Lung (tissue), 16 donors: ENCODE measurements around the gene TMEM222. TPM values are rescaled to one million over a fixed set of nuclear protein-coding genes. Genes with fewer than 3 reads are reported as not detected.
A peak's percentile ranks its signal among the peaks of the same experiment; 100 is the strongest.

ENCODE experiments used
- ATAC-seq: fragments of 200-7000 bp; cut with Tn5 transposase; one replicate; pipeline ENCODE4 v1.9.1; 2020; ENCODE audit warnings: moderate number of reproducible peaks; ENCODE audit not compliant: insufficient read depth, low FRiP score
- DNase-seq, 3 donors: peaks; one replicate each; pipeline ENCODE4 v3.0.0-alpha.2; 2013 to 2017
- H3K27ac ChIP-seq, 2 donors: one replicate each; pipeline ENCODE4 v1.5.1; 2013; ENCODE audit warnings: mild to moderate bottlenecking in 2 of 2, moderate library complexity in 2 of 2, control low read depth in 1 of 2, inconsistent platforms in 1 of 2, low read depth in 1 of 2, low read length in 1 of 2
- H3K27me3 ChIP-seq, 3 donors: one replicate each; pipeline ENCODE4 v1.5.1; 2013; ENCODE audit warnings: low read length in 2 of 3; ENCODE audit not compliant: control insufficient read depth in 3 of 3, insufficient read depth in 3 of 3
- H3K36me3 ChIP-seq, 4 donors: one replicate each; pipeline ENCODE4 v1.5.1; 2013; ENCODE audit warnings: low read length in 4 of 4, mild to moderate bottlenecking in 1 of 4, moderate library complexity in 1 of 4; ENCODE audit not compliant: control insufficient read depth in 4 of 4, insufficient read depth in 4 of 4
- H3K4me1 ChIP-seq, 5 donors: one replicate each; pipeline ENCODE4 v1.5.1; 2013; ENCODE audit warnings: low read length in 5 of 5, mild to moderate bottlenecking in 2 of 5, moderate library complexity in 1 of 5; ENCODE audit not compliant: control insufficient read depth in 5 of 5, insufficient read depth in 5 of 5
- H3K4me3 ChIP-seq: one replicate; pipeline ENCODE4 v1.5.1; 2013; ENCODE audit warnings: mild to moderate bottlenecking, control low read depth, moderate library complexity
- H3K9ac ChIP-seq, 2 donors: one replicate each; pipeline ENCODE4 v1.5.1; 2013; ENCODE audit warnings: low read length in 2 of 2, control low read depth in 1 of 2; ENCODE audit not compliant: insufficient read depth in 1 of 2
- H3K9me3 ChIP-seq, 4 donors: one replicate each; pipeline ENCODE4 v1.5.1; 2013; ENCODE audit warnings: low read length in 3 of 4, mild to moderate bottlenecking in 1 of 4, moderate library complexity in 1 of 4; ENCODE audit not compliant: control insufficient read depth in 4 of 4, insufficient read depth in 3 of 4
- WGBS, 2 donors: extraction: QIAGEN DNeasy Blood & Tissue Kit; methylation state at CpG; one replicate each; pipeline ENCODE4 v1.1.7; 2013; 5-methylcytosine and 5-hydroxymethylcytosine counted together
- long read RNA-seq, 5 donors: transcript quantifications; one replicate each; lab custom pipeline, GENCODE V29; 2026
- polyA plus RNA-seq, 2 donors: library from polyadenylated mRNA; stranded (reverse); fragments of 200-250 nt; gene quantifications; one replicate each; pipeline ENCODE4 v1.2.1, GENCODE V29; 2013
- total RNA-seq, 2 donors: library from RNA; depleted of rRNA in 1 of 2; stranded (reverse); fragments of >200 nt in 1 of 2; gene quantifications; one replicate each; pipeline ENCODE4 v1.2.1, GENCODE V29; 2014 to 2021
- TF ChIP-seq, protein P1 (sequence below): IDR thresholded peaks from 2 replicates; pipeline ENCODE4 v1.5.1; 2012; ENCODE audit warnings: mild to moderate bottlenecking; ENCODE audit errors: control extremely low read depth, extremely low read depth
- donor health status: control.
- donor health status: control.
- donor health status: Bipolar disorder and iron deficiency.
- donor health status: healthy.
- donor health status: DM: yes; HTN: yes; CAD: no.

TMEM222 gene, protein sequence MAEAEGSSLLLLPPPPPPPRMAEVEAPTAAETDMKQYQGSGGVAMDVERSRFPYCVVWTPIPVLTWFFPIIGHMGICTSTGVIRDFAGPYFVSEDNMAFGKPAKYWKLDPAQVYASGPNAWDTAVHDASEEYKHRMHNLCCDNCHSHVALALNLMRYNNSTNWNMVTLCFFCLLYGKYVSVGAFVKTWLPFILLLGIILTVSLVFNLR
- total RNA-seq: 10 to 100 TPM; 25.2 to 46.8 TPM
- 10 to 100 TPM; 50.1 to 51.5 TPM for polyA plus RNA-seq
- long read RNA-seq, donor 1, transcript TMEM222-211 (6 exons, 1,613 nt): major isoform, 14 of 19 reads
- long read RNA-seq, donor 1, partial matches to known transcripts: 0 of 19 reads
- long read RNA-seq, donor 1, other reads (novel, unspliced or antisense): 0 of 19 reads
- long read RNA-seq, donor 2, transcript TMEM222-211 (6 exons, 1,613 nt): major isoform, 7 of 9 reads
- long read RNA-seq, donor 2, partial matches to known transcripts: 0 of 9 reads
- long read RNA-seq, donor 2, other reads (novel, unspliced or antisense): 0 of 9 reads
- long read RNA-seq, donor 3, transcript TMEM222-211 (6 exons, 1,613 nt): major isoform, 6 of 22 reads
- long read RNA-seq, donor 3, partial matches to known transcripts: 12 of 22 reads
- long read RNA-seq, donor 3, other reads (novel, unspliced or antisense): 0 of 22 reads
- long read RNA-seq, donor 4, partial matches to known transcripts: 0 of 5 reads
- long read RNA-seq, donor 4, other reads (novel, unspliced or antisense): 0 of 5 reads
- long read RNA-seq, donor 5, transcript TMEM222-211 (6 exons, 1,613 nt): major isoform, 17 of 27 reads
- long read RNA-seq, donor 5, transcript TMEM222-202 (7 exons, 1,665 nt): minor isoform, 5 of 27 reads
- long read RNA-seq, donor 5, partial matches to known transcripts: 0 of 27 reads
- long read RNA-seq, donor 5, other reads (novel, unspliced or antisense): 0 of 27 reads

DNA sequence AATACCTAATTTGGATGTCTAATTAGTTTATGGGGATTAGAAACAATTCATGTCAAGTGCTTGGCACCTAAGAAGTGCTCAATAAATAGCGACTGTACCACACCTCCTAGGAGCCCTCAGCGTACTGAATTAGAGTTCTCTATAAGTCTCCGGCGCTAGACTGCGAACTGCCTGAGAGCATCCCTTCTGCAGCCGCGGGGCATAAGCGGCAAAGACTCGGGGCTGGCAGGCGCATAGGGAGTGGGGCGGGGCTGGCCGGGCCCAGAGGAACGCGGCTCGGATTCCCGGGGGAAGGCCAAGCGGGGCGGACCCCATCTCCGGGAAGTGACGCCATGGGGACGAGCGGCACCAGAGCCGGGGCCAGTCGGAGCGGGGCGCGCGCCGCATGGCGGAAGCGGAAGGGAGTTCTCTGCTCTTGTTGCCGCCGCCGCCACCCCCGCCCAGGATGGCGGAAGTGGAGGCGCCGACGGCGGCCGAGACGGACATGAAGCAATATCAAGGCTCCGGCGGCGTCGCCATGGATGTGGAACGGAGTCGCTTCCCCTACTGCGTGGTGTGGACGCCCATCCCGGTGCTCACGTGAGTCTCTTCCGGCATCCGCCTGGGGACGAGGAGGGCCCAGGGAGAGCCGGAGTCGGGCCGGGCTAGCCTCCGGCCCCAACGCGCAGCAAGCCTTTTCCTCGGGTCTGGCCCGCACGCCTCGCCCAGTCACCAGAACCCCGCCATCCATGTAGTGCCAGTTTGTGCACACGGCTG, at the start of gene TMEM222:
TSS of gene TMEM222 (plus strand) at position 351 of the 756 bp plus-strand sequence. CDS start at position 386, 35 bp downstream.
- H3K4me3 ChIP-seq: peak within 1 kb of the TSS; percentile 73
- no peaks in the 10 kb centered on the region for H3K9me3 ChIP-seq
- 0% methylated on average over 67 of the region's 67 CpGs for WGBS, 2 donors
- TF ChIP-seq, protein P1, sequence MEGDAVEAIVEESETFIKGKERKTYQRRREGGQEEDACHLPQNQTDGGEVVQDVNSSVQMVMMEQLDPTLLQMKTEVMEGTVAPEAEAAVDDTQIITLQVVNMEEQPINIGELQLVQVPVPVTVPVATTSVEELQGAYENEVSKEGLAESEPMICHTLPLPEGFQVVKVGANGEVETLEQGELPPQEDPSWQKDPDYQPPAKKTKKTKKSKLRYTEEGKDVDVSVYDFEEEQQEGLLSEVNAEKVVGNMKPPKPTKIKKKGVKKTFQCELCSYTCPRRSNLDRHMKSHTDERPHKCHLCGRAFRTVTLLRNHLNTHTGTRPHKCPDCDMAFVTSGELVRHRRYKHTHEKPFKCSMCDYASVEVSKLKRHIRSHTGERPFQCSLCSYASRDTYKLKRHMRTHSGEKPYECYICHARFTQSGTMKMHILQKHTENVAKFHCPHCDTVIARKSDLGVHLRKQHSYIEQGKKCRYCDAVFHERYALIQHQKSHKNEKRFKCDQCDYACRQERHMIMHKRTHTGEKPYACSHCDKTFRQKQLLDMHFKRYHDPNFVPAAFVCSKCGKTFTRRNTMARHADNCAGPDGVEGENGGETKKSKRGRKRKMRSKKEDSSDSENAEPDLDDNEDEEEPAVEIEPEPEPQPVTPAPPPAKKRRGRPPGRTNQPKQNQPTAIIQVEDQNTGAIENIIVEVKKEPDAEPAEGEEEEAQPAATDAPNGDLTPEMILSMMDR: no peak
- peak within 1 kb of the TSS; percentile 86 to 90 for H3K27ac ChIP-seq
- peaks cover 0 to 13% (median 10%) of the 10 kb centered on the region in 4 donors for H3K36me3 ChIP-seq
- peak; percentile 99 for ATAC-seq
- H3K27me3 ChIP-seq: no peaks in the 10 kb centered on the region
- H3K4me1 ChIP-seq: peaks cover 2 to 13% (median 8%) of the 10 kb centered on the region in 5 donors
- DNase-seq: peak; percentile 97 to 98 (median 98)
- peak within 1 kb of the TSS; percentile 58 to 69 for H3K9ac ChIP-seq

DNA sequence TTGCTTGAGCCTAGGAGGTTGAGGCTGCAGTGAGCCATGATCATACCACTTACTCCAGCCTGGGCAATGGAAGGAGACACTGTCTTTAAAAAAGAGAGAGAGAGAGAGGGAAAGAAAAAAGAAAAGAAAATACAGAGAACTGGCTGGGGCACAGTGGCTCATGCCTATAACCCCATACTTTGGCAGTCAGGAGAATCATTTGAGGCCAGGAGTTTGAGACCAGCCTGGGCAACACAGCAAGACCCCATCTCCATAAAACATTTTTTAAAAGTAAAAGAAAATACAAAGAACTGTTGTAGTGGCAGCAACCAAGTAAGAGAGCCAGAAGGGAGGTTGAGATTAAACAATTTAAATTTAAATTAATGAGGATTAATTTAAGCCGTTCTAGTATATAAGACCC, 47.8 kb upstream of the TMEM222 start:
- TF ChIP-seq, protein P1: no peak
- ATAC-seq: no peak
- no peaks in the 10 kb centered on the region for H3K27me3 ChIP-seq
- H3K4me3 ChIP-seq: no peak overlapping the region
- DNase-seq: no peak
- H3K4me1 ChIP-seq: no peaks in the 10 kb centered on the region
- H3K27ac ChIP-seq: no peak overlapping the region
- H3K36me3 ChIP-seq: peaks cover 0 to 3% (median 1%) of the 10 kb centered on the region in 4 donors
- WGBS, 2 donors: 89 to 93% methylated on average over 1 of the region's 1 CpG
- no peak overlapping the region for H3K9ac ChIP-seq
- H3K9me3 ChIP-seq: no peaks in the 10 kb centered on the region

DNA sequence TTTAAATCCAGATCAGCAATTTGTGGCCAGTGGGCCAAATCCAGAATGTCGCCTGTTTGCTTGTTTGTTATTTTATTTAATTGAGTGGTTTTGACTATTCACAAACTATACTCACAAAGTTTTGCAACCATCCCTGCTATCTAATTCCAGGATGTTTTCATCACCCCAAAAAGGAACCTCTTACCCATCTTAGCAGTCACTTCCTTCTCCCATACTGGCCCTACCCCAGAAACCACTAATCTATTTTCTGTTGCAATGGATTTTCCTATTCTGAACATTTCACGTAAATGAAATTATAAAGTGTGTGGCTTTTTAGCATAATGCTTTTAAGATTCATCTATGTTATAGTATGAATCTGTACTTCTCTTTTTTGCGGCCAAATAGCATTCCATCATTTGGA, 46.3 kb upstream of the TMEM222 start:
- H3K36me3 ChIP-seq: peaks cover 0 to 3% (median 2%) of the 10 kb centered on the region in 4 donors
- H3K27me3 ChIP-seq: no peaks in the 10 kb centered on the region
- no peak overlapping the region for H3K9ac ChIP-seq
- no peak overlapping the region for H3K27ac ChIP-seq
- no peaks in the 10 kb centered on the region for H3K9me3 ChIP-seq
- DNase-seq (no peak), ATAC-seq (no peak)
- WGBS, 2 donors: 31 to 52% methylated on average over 3 of the region's 3 CpGs
- TF ChIP-seq, protein P1: no peak
- H3K4me3 ChIP-seq: no peak overlapping the region
- H3K4me1 ChIP-seq: no peaks in the 10 kb centered on the region
